MCF 10A (cell line): ENCODE data around the gene LRP1B. TPM values are rescaled to one million over a fixed set of nuclear protein-coding genes. Genes with fewer than 3 reads are reported as not detected.

Source experiments
- BruUV-seq: library from RNA; stranded (reverse); fragments of 400-500 nt; replicated peaks from 2 replicates; lab custom pipeline; 2021; lab: Mats Ljungman, UMichigan
- CTCF ChIA-PET: fragments of 300-600 bp; sonication (Branson Sonifier 250); formaldehyde crosslinking; extraction: SDS; loops from one replicate; lab custom pipeline; 2021; ENCODE audit warnings: antibody characterized with exemption, inconsistent platforms; lab: Yijun Ruan, JAX
- POLR2A ChIA-PET: fragments of 300-600, 350-650 bp; sonication (Branson Sonifier 250); formaldehyde crosslinking; extraction: SDS; loops from one replicate; lab custom pipeline; 2020; ENCODE audit warnings: antibody characterized with exemption, inconsistent platforms; lab: Yijun Ruan, JAX
- DNase-seq: peaks from one replicate; pipeline ENCODE4 v3.0.0-alpha.2; 2018; ENCODE audit not compliant: unreplicated experiment
- H3K27ac Mint-ChIP-seq: one replicate; pipeline ENCODE4 v1.8.0; 2022; ENCODE audit warnings: mild to moderate bottlenecking, low read depth, mixed read lengths; ENCODE audit not compliant: unreplicated experiment
- H3K27me3 Mint-ChIP-seq: one replicate; pipeline ENCODE4 v1.8.0; 2022; ENCODE audit warnings: mixed read lengths; ENCODE audit not compliant: insufficient read depth, unreplicated experiment
- H3K36me3 Mint-ChIP-seq: one replicate; pipeline ENCODE4 v1.8.0; 2022; ENCODE audit warnings: mild to moderate bottlenecking, moderate library complexity, mixed read lengths; ENCODE audit not compliant: insufficient read depth, unreplicated experiment
- H3K4me1 Mint-ChIP-seq: one replicate; pipeline ENCODE4 v1.8.0; 2022; ENCODE audit warnings: mixed read lengths; ENCODE audit not compliant: insufficient read depth, unreplicated experiment
- H3K4me3 Mint-ChIP-seq: one replicate; pipeline ENCODE4 v1.8.0; 2022; ENCODE audit warnings: mild to moderate bottlenecking, moderate library complexity, mixed read lengths; ENCODE audit not compliant: unreplicated experiment
- H3K9me3 Mint-ChIP-seq: one replicate; pipeline ENCODE4 v1.8.0; 2022; ENCODE audit warnings: mixed read lengths; ENCODE audit not compliant: unreplicated experiment
- intact Hi-C: fragments of 100-400 bp; cut with micrococcal nuclease; formaldehyde crosslinking; loops from 2 replicates; pipeline ENCODE4 v1.14.1; 2022
- total RNA-seq: library from RNA; stranded (reverse); gene quantifications from 2 replicates; pipeline ENCODE4 v1.2.3, GENCODE V29; 2022
- TF ChIP-seq, protein P1 (sequence below): fragments of 200-600 bp; IDR thresholded peaks from one replicate; pipeline ENCODE4 v1.8.0; 2022; ENCODE audit warnings: antibody characterized with exemption, mild to moderate bottlenecking; ENCODE audit not compliant: unreplicated experiment

Gene LRP1B
- total RNA-seq, 1 experiment from 2014 or later = not detected

- Mint-ChIP-seq H3K9me3 (peaks cover 7% of the 10 kb centered on the region), H3K27me3 (peaks cover 28% of the 10 kb centered on the region), H3K4me1 (no peaks in the 10 kb centered on the region), H3K4me3 (no peak overlapping the region), H3K36me3 (no peaks in the 10 kb centered on the region), H3K27ac (no peak overlapping the region)
- ChIA-PET CTCF (no interaction called here), POLR2A (no interaction called here)
- TF ChIP-seq, protein P1, sequence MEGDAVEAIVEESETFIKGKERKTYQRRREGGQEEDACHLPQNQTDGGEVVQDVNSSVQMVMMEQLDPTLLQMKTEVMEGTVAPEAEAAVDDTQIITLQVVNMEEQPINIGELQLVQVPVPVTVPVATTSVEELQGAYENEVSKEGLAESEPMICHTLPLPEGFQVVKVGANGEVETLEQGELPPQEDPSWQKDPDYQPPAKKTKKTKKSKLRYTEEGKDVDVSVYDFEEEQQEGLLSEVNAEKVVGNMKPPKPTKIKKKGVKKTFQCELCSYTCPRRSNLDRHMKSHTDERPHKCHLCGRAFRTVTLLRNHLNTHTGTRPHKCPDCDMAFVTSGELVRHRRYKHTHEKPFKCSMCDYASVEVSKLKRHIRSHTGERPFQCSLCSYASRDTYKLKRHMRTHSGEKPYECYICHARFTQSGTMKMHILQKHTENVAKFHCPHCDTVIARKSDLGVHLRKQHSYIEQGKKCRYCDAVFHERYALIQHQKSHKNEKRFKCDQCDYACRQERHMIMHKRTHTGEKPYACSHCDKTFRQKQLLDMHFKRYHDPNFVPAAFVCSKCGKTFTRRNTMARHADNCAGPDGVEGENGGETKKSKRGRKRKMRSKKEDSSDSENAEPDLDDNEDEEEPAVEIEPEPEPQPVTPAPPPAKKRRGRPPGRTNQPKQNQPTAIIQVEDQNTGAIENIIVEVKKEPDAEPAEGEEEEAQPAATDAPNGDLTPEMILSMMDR = no peak
- intact Hi-C loops = no loop called here
- BruUV-seq = no TSS peak
- no peak for DNase-seq
These were observed 1005.4 kb downstream of the LRP1B start for GRCh38 chr2:141125432-141125831.

DNA sequence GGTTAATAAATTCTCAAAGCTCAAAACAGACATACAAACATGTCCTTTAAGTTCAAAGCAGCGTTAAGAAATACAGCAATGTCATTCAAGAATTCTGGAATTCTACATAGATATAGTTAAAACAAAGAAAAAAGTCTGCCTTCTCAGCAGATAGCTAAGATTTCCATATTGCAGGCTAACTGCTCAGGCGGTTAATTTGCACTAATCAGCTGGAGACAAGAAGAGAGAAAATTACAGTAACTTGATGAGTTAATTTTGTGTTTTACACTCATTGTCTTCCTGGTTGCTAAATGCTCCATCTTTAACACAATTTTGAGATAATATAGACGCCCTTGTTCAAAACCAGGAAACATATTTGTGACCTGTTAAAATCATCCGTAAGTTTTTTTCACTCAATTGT lies 1012.0 kb downstream of the LRP1B start:
- H3K27ac Mint-ChIP-seq = no peak overlapping the region
- no peak for DNase-seq
- no peak overlapping the region for H3K4me3 Mint-ChIP-seq
- BruUV-seq = no TSS peak
- peaks cover 30% of the 10 kb centered on the region for H3K27me3 Mint-ChIP-seq
- ChIA-PET CTCF (no interaction called here), POLR2A (no interaction called here)
- no peaks in the 10 kb centered on the region for H3K36me3 Mint-ChIP-seq
- no peaks in the 10 kb centered on the region for H3K9me3 Mint-ChIP-seq
- TF ChIP-seq, protein P1 = no peak
- intact Hi-C loops = no loop called here
- no peaks in the 10 kb centered on the region for H3K4me1 Mint-ChIP-seq

DNA sequence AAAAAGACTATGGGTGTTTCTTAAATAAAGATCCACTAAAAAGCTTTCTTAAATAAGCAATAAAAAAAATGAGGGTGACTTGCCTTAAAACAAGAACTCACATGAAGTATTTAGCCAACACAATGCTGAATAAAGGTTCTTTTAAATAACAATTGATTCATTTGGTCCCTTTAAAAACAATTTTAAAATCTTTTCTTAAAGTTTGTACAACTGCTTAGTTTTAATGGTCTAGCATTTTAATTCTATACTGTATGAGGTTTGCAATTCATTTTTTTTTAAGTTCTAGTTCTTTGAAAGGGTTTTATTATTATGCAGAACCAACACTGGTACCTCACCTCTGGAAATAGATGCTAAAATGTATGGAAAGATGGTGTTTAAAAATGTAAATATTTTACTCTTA lies 1017.5 kb downstream of the LRP1B start:
- intact Hi-C loops = no loop called here
- no TSS peak for BruUV-seq
- DNase-seq = no peak
- H3K4me1 Mint-ChIP-seq = no peaks in the 10 kb centered on the region
- peaks cover 16% of the 10 kb centered on the region for H3K27me3 Mint-ChIP-seq
- ChIA-PET POLR2A (no interaction called here), CTCF (interaction anchor here (0.6 kb wide), 1 partner anchor 959 kb away, joined by 4 read pairs; no protein-coding TSS in a partner anchor)
- H3K36me3 Mint-ChIP-seq = no peaks in the 10 kb centered on the region
- H3K9me3 Mint-ChIP-seq = no peaks in the 10 kb centered on the region
- no peak overlapping the region for H3K4me3 Mint-ChIP-seq
- H3K27ac Mint-ChIP-seq = no peak overlapping the region
- TF ChIP-seq, protein P1 = no peak

DNA sequence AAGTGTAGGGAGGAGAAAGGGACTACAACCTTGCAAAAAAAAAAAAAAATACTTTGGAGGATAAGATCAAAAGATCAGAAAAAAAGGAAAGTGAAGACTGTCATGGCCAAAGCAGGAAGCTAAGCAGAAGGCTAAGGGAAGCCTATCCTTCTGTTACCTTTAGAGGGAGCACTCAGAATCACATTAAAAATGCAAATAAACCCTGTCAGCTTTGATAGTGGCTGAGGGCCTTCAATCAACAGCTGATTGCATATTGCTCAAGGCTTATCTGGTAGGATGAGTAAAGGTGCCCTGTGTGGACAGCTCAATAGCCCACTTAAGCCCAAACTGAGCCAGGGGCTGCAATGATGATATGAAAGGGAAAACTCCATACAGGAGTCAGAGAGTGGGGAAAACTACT lies 1021.2 kb downstream of the LRP1B start:
- DNase-seq = peak; percentile 5
- intact Hi-C loops = no loop called here
- POLR2A ChIA-PET = no interaction called here
- CTCF ChIA-PET = interaction anchor here (0.6 to 1.0 kb wide), 8 partner anchors 9 to 879 kb away, joined by 3 to 9 read pairs (median 3); no protein-coding TSS in a partner anchor
- Mint-ChIP-seq H3K4me1 (no peaks in the 10 kb centered on the region), H3K27me3 (no peaks in the 10 kb centered on the region), H3K4me3 (no peak overlapping the region), H3K36me3 (no peaks in the 10 kb centered on the region), H3K9me3 (no peaks in the 10 kb centered on the region), H3K27ac (peak overlapping the region; percentile 29)
- no TSS peak for BruUV-seq
- TF ChIP-seq, protein P1 = no peak
